OCI-LY1 (cell line): ENCODE results near the gene MRPS26.

Source experiments
- H2AFZ ChIP-seq: fragments of 200-600 bp; sonication (generic), shearing (Covaris generic); 2 replicates; pipeline ENCODE4 v1.6.0; 2014; ENCODE audit warnings: antibody characterized with exemption, mild to moderate bottlenecking, low read length
- H3F3A ChIP-seq: fragments of 200-600 bp; sonication (generic), shearing (Covaris generic); 2 replicates; pipeline ENCODE4 v1.6.0; 2014; ENCODE audit warnings: mild to moderate bottlenecking, antibody characterized with exemption, low read length, moderate library complexity; ENCODE audit not compliant: insufficient read depth
- H3K27ac ChIP-seq: fragments of 200-600 bp; sonication (generic); 2 replicates; pipeline ENCODE4 v1.5.1; 2014; ENCODE audit warnings: low read length, mixed run types, mild to moderate bottlenecking, low read depth; ENCODE audit not compliant: poor library complexity, severe bottlenecking
- H3K27me3 ChIP-seq: fragments of 200-600 bp; sonication (generic); 2 replicates; pipeline ENCODE4 v1.6.0; 2014; ENCODE audit warnings: antibody characterized with exemption, mild to moderate bottlenecking, low read length, moderate library complexity; ENCODE audit not compliant: insufficient read depth
- H3K36me3 ChIP-seq: fragments of 200-600 bp; sonication (generic); 2 replicates; pipeline ENCODE4 v1.6.1; 2014; ENCODE audit warnings: mild to moderate bottlenecking, antibody characterized with exemption, low read length, moderate library complexity, mixed read lengths; ENCODE audit not compliant: insufficient read depth
- H3K4me1 ChIP-seq: fragments of 200-600 bp; sonication (generic); 2 replicates; pipeline ENCODE4 v1.5.1; 2014; ENCODE audit warnings: mild to moderate bottlenecking, low read length, moderate library complexity; ENCODE audit not compliant: insufficient read depth, severe bottlenecking
- H3K4me2 ChIP-seq: fragments of 200-600 bp; sonication (generic), shearing (Covaris generic); 2 replicates; pipeline ENCODE4 v1.6.1; 2014; ENCODE audit warnings: low read length
- H3K4me3 ChIP-seq: fragments of 200-600 bp; sonication (generic); 2 replicates; pipeline ENCODE4 v1.5.1; 2014; ENCODE audit warnings: low read length, low read depth, mild to moderate bottlenecking, mixed read lengths; ENCODE audit not compliant: poor library complexity, severe bottlenecking
- H3K79me2 ChIP-seq: fragments of 200-600 bp; shearing (Covaris generic); 2 replicates; pipeline ENCODE4 v1.6.1; 2016; ENCODE audit warnings: mixed run types, low read length, mixed read lengths; ENCODE audit not compliant: insufficient read depth
- H3K9ac ChIP-seq: fragments of 200-600 bp; sonication (generic), shearing (Covaris generic); 2 replicates; pipeline ENCODE4 v1.6.1; 2014; ENCODE audit warnings: mild to moderate bottlenecking, low read length, mixed read lengths
- H3K9me2 ChIP-seq: fragments of 200-600 bp; sonication (generic), shearing (Covaris generic); 2 replicates; pipeline ENCODE4 v1.6.1; 2014; ENCODE audit warnings: low read depth, mild to moderate bottlenecking, low read length, mixed read lengths
- H3K9me3 ChIP-seq: fragments of 200-600 bp; shearing (Covaris generic); 2 replicates; pipeline ENCODE4 v1.6.1; 2014; ENCODE audit warnings: low read length, mixed read lengths
- H4K20me1 ChIP-seq: fragments of 200-600 bp; sonication (generic), shearing (Covaris generic); 2 replicates; pipeline ENCODE4 v1.6.0; 2016; ENCODE audit warnings: mild to moderate bottlenecking, low read length; ENCODE audit not compliant: insufficient read depth
- CTCF ChIP-seq: fragments of 200-600 bp; sonication (generic), shearing (Covaris generic); IDR thresholded peaks from 2 replicates; pipeline ENCODE4 v1.5.1; 2017; ENCODE audit warnings: mild to moderate bottlenecking, antibody characterized with exemption, low read length, moderate library complexity, mixed read lengths
- EZH2 ChIP-seq: fragments of 200-600 bp; sonication (generic), shearing (Covaris generic); IDR thresholded peaks from 2 replicates; pipeline ENCODE4 v1.8.0; 2017; ENCODE audit warnings: borderline replicate concordance, mixed run types, mild to moderate bottlenecking, antibody characterized with exemption, low read length, moderate library complexity, mixed read lengths

MRPS26 gene

GRCh38 chr20:3090565-3090964, 44.7 kb downstream of the MRPS26 start:
- H3K9me3 ChIP-seq, result no peaks in the 10 kb centered on the region
- H3K27ac ChIP-seq, result no peak overlapping the region
- no peaks in the 10 kb centered on the region for H3K4me1 ChIP-seq
- H3K27me3 ChIP-seq, result no peaks in the 10 kb centered on the region; the same call in 1 of the 2 replicates
- no peak overlapping the region for H3K4me3 ChIP-seq
- no peaks in the 10 kb centered on the region for H3K9me2 ChIP-seq
- H3K79me2 ChIP-seq, result no peaks in the 10 kb centered on the region
- no peak overlapping the region for H3K9ac ChIP-seq
- no peak overlapping the region for H2AFZ ChIP-seq
- H3K36me3 ChIP-seq, result no peaks in the 10 kb centered on the region
- TF ChIP-seq EZH2, result no peak
- TF ChIP-seq CTCF, result no peak
- no peaks in the 10 kb centered on the region for H4K20me1 ChIP-seq
- no peak overlapping the region for H3K4me2 ChIP-seq
- H3F3A ChIP-seq, result no peaks in the 10 kb centered on the region

- no peak overlapping the region for H3K4me3 ChIP-seq
- H4K20me1 ChIP-seq, result no peaks in the 10 kb centered on the region
- no peak overlapping the region for H2AFZ ChIP-seq
- no peaks in the 10 kb centered on the region for H3K9me2 ChIP-seq
- H3K4me1 ChIP-seq, result no peaks in the 10 kb centered on the region
- H3K27me3 ChIP-seq, result no peaks in the 10 kb centered on the region; the same call in 1 of the 2 replicates
- no peaks in the 10 kb centered on the region for H3K79me2 ChIP-seq
- H3K9ac ChIP-seq, result no peak overlapping the region
- no peaks in the 10 kb centered on the region for H3K36me3 ChIP-seq
- H3K4me2 ChIP-seq, result no peak overlapping the region
- H3K9me3 ChIP-seq, result no peaks in the 10 kb centered on the region
- no peak overlapping the region for H3K27ac ChIP-seq
- H3F3A ChIP-seq, result no peaks in the 10 kb centered on the region
- TF ChIP-seq CTCF, result no peak
- no peak for TF ChIP-seq EZH2
Observed at GRCh38 chr20:3092611-3093379, 46.9 kb downstream of the MRPS26 start.

GRCh38 chr20:3093861-3094361, 48.1 kb downstream of the MRPS26 start:
- Histone ChIP-seq H3K4me1 (no peaks in the 10 kb centered on the region), H2AFZ (no peak overlapping the region), H4K20me1 (no peaks in the 10 kb centered on the region), H3K79me2 (no peaks in the 10 kb centered on the region), H3F3A (no peaks in the 10 kb centered on the region), H3K27ac (no peak overlapping the region), H3K36me3 (no peaks in the 10 kb centered on the region), H3K9me2 (no peaks in the 10 kb centered on the region), H3K9me3 (no peaks in the 10 kb centered on the region), H3K4me3 (no peak overlapping the region), H3K27me3 (no peaks in the 10 kb centered on the region; the same call in 1 of the 2 replicates), H3K4me2 (no peak overlapping the region), H3K9ac (no peak overlapping the region)
- TF ChIP-seq CTCF (no peak), EZH2 (no peak)
